Left lung (tissue), 10 donors: ENCODE data around the gene FDPS. TPM values are rescaled to one million over a fixed set of nuclear protein-coding genes. Genes with fewer than 3 reads are reported as not detected.

Experiments used
- ATAC-seq: fragments of 200-7000 bp; cut with Tn5 transposase; one replicate; pipeline ENCODE4 v1.9.1; 2020; ENCODE audit warnings: moderate library complexity
- DNase-seq, 4 donors: peaks; one replicate each; pipeline ENCODE4 v3.0.0-alpha.2; 2013 to 2020
- H3K27ac ChIP-seq, 2 donors: fragments of 200-600 bp; sonication (generic) in 1 of 2; one replicate each; pipeline versions ENCODE4 v1.5.0 to v1.8.0; 2020 to 2021
- H3K27me3 ChIP-seq, 2 donors: fragments of 200-600 bp; sonication (generic) in 1 of 2; one replicate each; pipeline versions ENCODE4 v1.5.0 to v1.8.0; 2020 to 2021
- H3K36me3 ChIP-seq, 2 donors: fragments of 200-600 bp; sonication (generic) in 1 of 2; one replicate each; pipeline versions ENCODE4 v1.5.0 to v1.8.0; 2020 to 2021
- H3K4me1 ChIP-seq, 2 donors: fragments of 200-600 bp; one replicate each; pipeline ENCODE4 v1.8.0; 2021
- H3K4me3 ChIP-seq, 2 donors: fragments of 200-600 bp; sonication (generic) in 1 of 2; one replicate each; pipeline versions ENCODE4 v1.5.0 to v1.8.0; 2020 to 2021; ENCODE audit warnings: mild to moderate bottlenecking in 1 of 2
- H3K9me3 ChIP-seq, 2 donors: fragments of 200-600 bp; sonication (generic) in 1 of 2; one replicate each; pipeline versions ENCODE4 v1.5.0 to v1.8.0; 2020 to 2021
- CTCF ChIP-seq, 2 donors: fragments of 200-600 bp; sonication (generic) in 1 of 2; IDR thresholded peaks; one replicate each; pipeline versions ENCODE4 v1.5.0 to v1.8.0; 2021; ENCODE audit warnings: antibody characterized with exemption in 2 of 2
- intact Hi-C, 2 donors: fragments of 100-400 bp; cut with DNase I; formaldehyde crosslinking; loops; one replicate each; pipeline versions ENCODE4 v1.11.2 to v1.14.2; 2022
- polyA plus RNA-seq, 6 donors: library from polyadenylated mRNA; unstranded; fragments of 120-200 nt; gene quantifications; one replicate each; pipeline ENCODE4 v1.2.1, GENCODE V29; 2013; ENCODE audit not compliant: insufficient read length in 6 of 6
- total RNA-seq, 2 donors: library from RNA; stranded (reverse); fragmentation: NEBNext Ultra II Directional; extraction: Animal tissue kit (Norgen Biotek cat#: 25700); gene quantifications; one replicate each; pipeline ENCODE4 v1.2.1, GENCODE V29; 2021
- donor health status: DM: no; HTN: yes; CAD: no.
- donor health status: DM: no; HTN: no; CAD: no.

Gene FDPS
- total and polyA plus RNA-seq, 8 donors, result 166 to 411 (median 187) TPM

- Histone ChIP-seq H3K9me3 (no peaks in the 10 kb centered on the region), H3K4me1 (peaks cover 8 to 36% of the 10 kb centered on the region in 2 donors), H3K27me3 (peaks cover 0 to 13% of the 10 kb centered on the region in 2 donors), H3K4me3 (peak within 1 kb of the TSS; percentile 73 to 78), H3K36me3 (no peaks in the 10 kb centered on the region), H3K27ac (peak within 1 kb of the TSS in 1 of 2 donors; percentile 57)
- ATAC-seq (peak; percentile 89), DNase-seq (peak; percentile 97 to 99 (median 98))
- intact Hi-C loops, result loop anchor here in 1 of 2 donors (5.0 to 10.0 kb wide), 2 partner anchors 45 to 318 kb away; partner anchors contain the start of gene RUSC1
- TF ChIP-seq CTCF (IDR thresholded peaks at IDR 0.05), result peak; percentile 41 to 80
Observed at GRCh38 chr1:155277070-155277901, 31.4 kb upstream of the FDPS start, which contains the start of gene HCN3. Gene HCN3, plus strand, starts transcription at chr1:155277463. Its CDS starts 128 bp downstream, at chr1:155277591.

GRCh38 chr1:155277902-155278688 lies 30.6 kb upstream of the FDPS start:
- H3K4me3 ChIP-seq, result peak overlapping the region; percentile 73 to 78
- TF ChIP-seq CTCF (IDR thresholded peaks at IDR 0.05), result no peak
- no peaks in the 10 kb centered on the region for H3K36me3 ChIP-seq
- peaks cover 0 to 13% of the 10 kb centered on the region in 2 donors for H3K27me3 ChIP-seq
- DNase-seq (peak in 3 of 4 donors; percentile 35 to 85 (median 58)), ATAC-seq (peak; percentile 21)
- peak overlapping the region in 1 of 2 donors; percentile 57 for H3K27ac ChIP-seq
- H3K9me3 ChIP-seq, result no peaks in the 10 kb centered on the region
- intact Hi-C loops, result loop anchor here in 1 of 2 donors (5.0 to 10.0 kb wide), 2 partner anchors 44 to 317 kb away; partner anchors contain the start of gene RUSC1
- peaks cover 5 to 32% of the 10 kb centered on the region in 2 donors for H3K4me1 ChIP-seq

GRCh38 chr1:155278689-155279160 lies 29.9 kb upstream of the FDPS start:
- H3K27ac ChIP-seq, result no peak overlapping the region
- peaks cover 5 to 28% of the 10 kb centered on the region in 2 donors for H3K4me1 ChIP-seq
- intact Hi-C loops, result loop anchor here in 1 of 2 donors (5.0 to 10.0 kb wide), 2 partner anchors 44 to 316 kb away; partner anchors contain the start of gene RUSC1
- no peaks in the 10 kb centered on the region for H3K36me3 ChIP-seq
- no peak for TF ChIP-seq CTCF (IDR thresholded peaks at IDR 0.05)
- peaks cover 0 to 13% of the 10 kb centered on the region in 2 donors for H3K27me3 ChIP-seq
- ATAC-seq (no peak), DNase-seq (no peak)
- no peak overlapping the region for H3K4me3 ChIP-seq
- no peaks in the 10 kb centered on the region for H3K9me3 ChIP-seq

GRCh38 chr1:155279268-155279667 lies 29.4 kb upstream of the FDPS start:
- Histone ChIP-seq H3K4me1 (peaks cover 5 to 24% of the 10 kb centered on the region in 2 donors), H3K9me3 (no peaks in the 10 kb centered on the region), H3K27me3 (peaks cover 0 to 13% of the 10 kb centered on the region in 2 donors), H3K4me3 (no peak overlapping the region), H3K36me3 (no peaks in the 10 kb centered on the region), H3K27ac (no peak overlapping the region)
- ATAC-seq (no peak), DNase-seq (no peak)
- TF ChIP-seq CTCF (IDR thresholded peaks at IDR 0.05), result no peak
- intact Hi-C loops, result loop anchor here in 1 of 2 donors (5.0 to 10.0 kb wide), 2 partner anchors 43 to 316 kb away; partner anchors contain the start of gene RUSC1
